Liver (tissue), 3 donors: ENCODE data around the gene FNDC1.

Experiments used
- EGR1 ChIP-seq, 2 donors: IDR thresholded peaks; 2 replicates each; pipeline ENCODE4 v1.6.1; 2016 to 2018; ENCODE audit warnings: antibody characterized with exemption in 2 of 2, low read depth in 2 of 2
- GABPA ChIP-seq, 2 donors: IDR thresholded peaks in 1 of 2; conservative IDR thresholded peaks in 1 of 2; 2 replicates each; pipeline ENCODE4 v1.6.1; 2016; ENCODE audit warnings: antibody characterized with exemption in 2 of 2, mild to moderate bottlenecking in 1 of 2, moderate library complexity in 1 of 2
- HNF4G ChIP-seq: IDR thresholded peaks from 2 replicates; pipeline ENCODE4 v1.6.1; 2016; ENCODE audit warnings: antibody characterized with exemption
- JUND ChIP-seq, 2 donors: IDR thresholded peaks; 2 replicates each; pipeline ENCODE4 v1.6.1; 2016; ENCODE audit warnings: antibody characterized with exemption in 2 of 2
- RAD21 ChIP-seq, 2 donors: IDR thresholded peaks; 2 replicates each; pipeline ENCODE4 v1.6.1; 2016; ENCODE audit warnings: antibody characterized with exemption in 2 of 2, mild to moderate bottlenecking in 2 of 2
- RXRA ChIP-seq, 2 donors: IDR thresholded peaks; 2 replicates each; pipeline ENCODE4 v1.6.1; 2017 to 2018; ENCODE audit warnings: antibody characterized with exemption in 2 of 2, mild to moderate bottlenecking in 1 of 2
- SP1 ChIP-seq: IDR thresholded peaks from 2 replicates; pipeline ENCODE4 v1.6.1; 2018; ENCODE audit warnings: antibody characterized with exemption, mild to moderate bottlenecking
- TAF1 ChIP-seq: conservative IDR thresholded peaks from 2 replicates; pipeline ENCODE4 v1.6.1; 2016; ENCODE audit warnings: antibody characterized with exemption, mild to moderate bottlenecking
- YY1 ChIP-seq: IDR thresholded peaks from 2 replicates; pipeline ENCODE4 v1.6.1; 2016; ENCODE audit warnings: antibody characterized with exemption, mild to moderate bottlenecking
- TF ChIP-seq, protein P1 (sequence below): IDR thresholded peaks from 2 replicates; pipeline ENCODE4 v1.6.1; 2016; ENCODE audit warnings: antibody characterized with exemption
- TF ChIP-seq, protein P2 (sequence below): fragments of 150-350 bp; IDR thresholded peaks from 2 replicates; pipeline ENCODE4 v1.5.1; 2017; ENCODE audit warnings: improper control_type of control experiment, low read depth, low read length; ENCODE audit not compliant: missing input control
- TF ChIP-seq, protein P3 (sequence below): IDR thresholded peaks from 2 replicates; pipeline ENCODE4 v1.6.1; 2016; ENCODE audit warnings: antibody characterized with exemption, mild to moderate bottlenecking
- TF ChIP-seq, protein P4 (sequence below): IDR thresholded peaks from 2 replicates; pipeline ENCODE4 v1.6.1; 2016; ENCODE audit warnings: antibody characterized with exemption
- TF ChIP-seq, protein P5 (sequence below): IDR thresholded peaks from 2 replicates; pipeline ENCODE4 v1.6.1; 2016; ENCODE audit warnings: antibody characterized with exemption
- donor health status: healthy.
- donor health status: healthy.

DNA sequence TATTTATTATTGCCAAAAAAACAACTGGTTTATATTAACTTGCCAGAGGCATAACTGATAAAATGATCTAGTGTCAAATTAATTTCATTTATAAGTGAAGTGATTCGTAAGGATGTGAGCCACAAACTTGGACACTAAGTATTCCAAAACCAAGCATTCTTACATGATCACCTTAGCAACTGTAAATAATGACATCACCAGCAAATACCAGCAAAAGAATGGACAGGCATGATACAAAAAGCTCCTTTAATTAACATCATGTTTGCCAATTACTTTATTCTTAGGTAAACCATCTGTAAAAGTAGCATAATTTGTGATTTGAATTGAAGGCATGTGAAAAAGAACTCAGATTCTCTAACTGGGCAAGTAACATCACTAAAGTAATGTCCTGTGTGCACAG, 17.2 kb upstream of the FNDC1 start:
- TF ChIP-seq, protein P1, sequence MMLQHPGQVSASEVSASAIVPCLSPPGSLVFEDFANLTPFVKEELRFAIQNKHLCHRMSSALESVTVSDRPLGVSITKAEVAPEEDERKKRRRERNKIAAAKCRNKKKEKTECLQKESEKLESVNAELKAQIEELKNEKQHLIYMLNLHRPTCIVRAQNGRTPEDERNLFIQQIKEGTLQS, result no peak
- TF ChIP-seq TAF1 (no peak), JUND (IDR thresholded peaks at IDR 0.05) (no peak), SP1 (no peak), YY1 (no peak), RAD21 (IDR thresholded peaks at IDR 0.05) (no peak), GABPA (IDR thresholded peaks at IDR 0.05 in 1 of 2, conservative IDR thresholded peaks at IDR 0.05 in 1 of 2) (no peak), EGR1 (IDR thresholded peaks at IDR 0.05; ENCODE audit: low read depth in 2 of 2) (no peak), HNF4G (no peak), RXRA (IDR thresholded peaks at IDR 0.05) (no peak)
- TF ChIP-seq, protein P2, sequence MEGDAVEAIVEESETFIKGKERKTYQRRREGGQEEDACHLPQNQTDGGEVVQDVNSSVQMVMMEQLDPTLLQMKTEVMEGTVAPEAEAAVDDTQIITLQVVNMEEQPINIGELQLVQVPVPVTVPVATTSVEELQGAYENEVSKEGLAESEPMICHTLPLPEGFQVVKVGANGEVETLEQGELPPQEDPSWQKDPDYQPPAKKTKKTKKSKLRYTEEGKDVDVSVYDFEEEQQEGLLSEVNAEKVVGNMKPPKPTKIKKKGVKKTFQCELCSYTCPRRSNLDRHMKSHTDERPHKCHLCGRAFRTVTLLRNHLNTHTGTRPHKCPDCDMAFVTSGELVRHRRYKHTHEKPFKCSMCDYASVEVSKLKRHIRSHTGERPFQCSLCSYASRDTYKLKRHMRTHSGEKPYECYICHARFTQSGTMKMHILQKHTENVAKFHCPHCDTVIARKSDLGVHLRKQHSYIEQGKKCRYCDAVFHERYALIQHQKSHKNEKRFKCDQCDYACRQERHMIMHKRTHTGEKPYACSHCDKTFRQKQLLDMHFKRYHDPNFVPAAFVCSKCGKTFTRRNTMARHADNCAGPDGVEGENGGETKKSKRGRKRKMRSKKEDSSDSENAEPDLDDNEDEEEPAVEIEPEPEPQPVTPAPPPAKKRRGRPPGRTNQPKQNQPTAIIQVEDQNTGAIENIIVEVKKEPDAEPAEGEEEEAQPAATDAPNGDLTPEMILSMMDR, result no peak
- TF ChIP-seq, protein P3, sequence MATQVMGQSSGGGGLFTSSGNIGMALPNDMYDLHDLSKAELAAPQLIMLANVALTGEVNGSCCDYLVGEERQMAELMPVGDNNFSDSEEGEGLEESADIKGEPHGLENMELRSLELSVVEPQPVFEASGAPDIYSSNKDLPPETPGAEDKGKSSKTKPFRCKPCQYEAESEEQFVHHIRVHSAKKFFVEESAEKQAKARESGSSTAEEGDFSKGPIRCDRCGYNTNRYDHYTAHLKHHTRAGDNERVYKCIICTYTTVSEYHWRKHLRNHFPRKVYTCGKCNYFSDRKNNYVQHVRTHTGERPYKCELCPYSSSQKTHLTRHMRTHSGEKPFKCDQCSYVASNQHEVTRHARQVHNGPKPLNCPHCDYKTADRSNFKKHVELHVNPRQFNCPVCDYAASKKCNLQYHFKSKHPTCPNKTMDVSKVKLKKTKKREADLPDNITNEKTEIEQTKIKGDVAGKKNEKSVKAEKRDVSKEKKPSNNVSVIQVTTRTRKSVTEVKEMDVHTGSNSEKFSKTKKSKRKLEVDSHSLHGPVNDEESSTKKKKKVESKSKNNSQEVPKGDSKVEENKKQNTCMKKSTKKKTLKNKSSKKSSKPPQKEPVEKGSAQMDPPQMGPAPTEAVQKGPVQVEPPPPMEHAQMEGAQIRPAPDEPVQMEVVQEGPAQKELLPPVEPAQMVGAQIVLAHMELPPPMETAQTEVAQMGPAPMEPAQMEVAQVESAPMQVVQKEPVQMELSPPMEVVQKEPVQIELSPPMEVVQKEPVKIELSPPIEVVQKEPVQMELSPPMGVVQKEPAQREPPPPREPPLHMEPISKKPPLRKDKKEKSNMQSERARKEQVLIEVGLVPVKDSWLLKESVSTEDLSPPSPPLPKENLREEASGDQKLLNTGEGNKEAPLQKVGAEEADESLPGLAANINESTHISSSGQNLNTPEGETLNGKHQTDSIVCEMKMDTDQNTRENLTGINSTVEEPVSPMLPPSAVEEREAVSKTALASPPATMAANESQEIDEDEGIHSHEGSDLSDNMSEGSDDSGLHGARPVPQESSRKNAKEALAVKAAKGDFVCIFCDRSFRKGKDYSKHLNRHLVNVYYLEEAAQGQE, result no peak
- TF ChIP-seq, protein P4, sequence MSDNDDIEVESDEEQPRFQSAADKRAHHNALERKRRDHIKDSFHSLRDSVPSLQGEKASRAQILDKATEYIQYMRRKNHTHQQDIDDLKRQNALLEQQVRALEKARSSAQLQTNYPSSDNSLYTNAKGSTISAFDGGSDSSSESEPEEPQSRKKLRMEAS, result no peak
- TF ChIP-seq, protein P5, sequence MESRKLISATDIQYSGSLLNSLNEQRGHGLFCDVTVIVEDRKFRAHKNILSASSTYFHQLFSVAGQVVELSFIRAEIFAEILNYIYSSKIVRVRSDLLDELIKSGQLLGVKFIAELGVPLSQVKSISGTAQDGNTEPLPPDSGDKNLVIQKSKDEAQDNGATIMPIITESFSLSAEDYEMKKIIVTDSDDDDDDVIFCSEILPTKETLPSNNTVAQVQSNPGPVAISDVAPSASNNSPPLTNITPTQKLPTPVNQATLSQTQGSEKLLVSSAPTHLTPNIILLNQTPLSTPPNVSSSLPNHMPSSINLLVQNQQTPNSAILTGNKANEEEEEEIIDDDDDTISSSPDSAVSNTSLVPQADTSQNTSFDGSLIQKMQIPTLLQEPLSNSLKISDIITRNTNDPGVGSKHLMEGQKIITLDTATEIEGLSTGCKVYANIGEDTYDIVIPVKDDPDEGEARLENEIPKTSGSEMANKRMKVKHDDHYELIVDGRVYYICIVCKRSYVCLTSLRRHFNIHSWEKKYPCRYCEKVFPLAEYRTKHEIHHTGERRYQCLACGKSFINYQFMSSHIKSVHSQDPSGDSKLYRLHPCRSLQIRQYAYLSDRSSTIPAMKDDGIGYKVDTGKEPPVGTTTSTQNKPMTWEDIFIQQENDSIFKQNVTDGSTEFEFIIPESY, result no peak
